ENCODE data around the gene NRDE2.

Gene NRDE2

DNA sequence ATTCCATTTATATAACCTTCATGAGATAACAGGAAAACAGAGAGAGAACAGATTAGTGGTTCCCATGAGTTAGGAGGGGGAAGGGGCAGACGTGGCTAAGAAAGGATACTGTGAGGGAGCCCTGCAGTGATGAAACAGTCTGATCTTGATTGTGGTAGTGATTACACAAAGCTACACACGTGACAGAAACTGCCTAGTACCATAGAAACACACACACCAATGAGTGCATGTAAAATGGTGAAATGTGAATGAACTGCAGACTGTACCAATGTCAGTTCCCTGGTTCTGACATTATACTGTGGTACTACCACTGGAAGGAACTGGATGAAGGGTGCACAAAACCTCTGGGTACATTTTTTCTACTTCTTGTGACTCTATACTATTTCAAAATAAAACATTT lies 36.9 kb downstream of the NRDE2 start:
- no peak for DNase-seq (ENCODE audit: extremely low read depth, low read depth)
- no peak overlapping the region for H3K4me3 ChIP-seq (replicated peaks; ENCODE audit: low read depth, low read length)
- TF ChIP-seq, protein P1, sequence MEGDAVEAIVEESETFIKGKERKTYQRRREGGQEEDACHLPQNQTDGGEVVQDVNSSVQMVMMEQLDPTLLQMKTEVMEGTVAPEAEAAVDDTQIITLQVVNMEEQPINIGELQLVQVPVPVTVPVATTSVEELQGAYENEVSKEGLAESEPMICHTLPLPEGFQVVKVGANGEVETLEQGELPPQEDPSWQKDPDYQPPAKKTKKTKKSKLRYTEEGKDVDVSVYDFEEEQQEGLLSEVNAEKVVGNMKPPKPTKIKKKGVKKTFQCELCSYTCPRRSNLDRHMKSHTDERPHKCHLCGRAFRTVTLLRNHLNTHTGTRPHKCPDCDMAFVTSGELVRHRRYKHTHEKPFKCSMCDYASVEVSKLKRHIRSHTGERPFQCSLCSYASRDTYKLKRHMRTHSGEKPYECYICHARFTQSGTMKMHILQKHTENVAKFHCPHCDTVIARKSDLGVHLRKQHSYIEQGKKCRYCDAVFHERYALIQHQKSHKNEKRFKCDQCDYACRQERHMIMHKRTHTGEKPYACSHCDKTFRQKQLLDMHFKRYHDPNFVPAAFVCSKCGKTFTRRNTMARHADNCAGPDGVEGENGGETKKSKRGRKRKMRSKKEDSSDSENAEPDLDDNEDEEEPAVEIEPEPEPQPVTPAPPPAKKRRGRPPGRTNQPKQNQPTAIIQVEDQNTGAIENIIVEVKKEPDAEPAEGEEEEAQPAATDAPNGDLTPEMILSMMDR (IDR thresholded peaks at IDR 0.05; ENCODE audit: low read depth, low read length, missing control alignments), result no peak

DNA sequence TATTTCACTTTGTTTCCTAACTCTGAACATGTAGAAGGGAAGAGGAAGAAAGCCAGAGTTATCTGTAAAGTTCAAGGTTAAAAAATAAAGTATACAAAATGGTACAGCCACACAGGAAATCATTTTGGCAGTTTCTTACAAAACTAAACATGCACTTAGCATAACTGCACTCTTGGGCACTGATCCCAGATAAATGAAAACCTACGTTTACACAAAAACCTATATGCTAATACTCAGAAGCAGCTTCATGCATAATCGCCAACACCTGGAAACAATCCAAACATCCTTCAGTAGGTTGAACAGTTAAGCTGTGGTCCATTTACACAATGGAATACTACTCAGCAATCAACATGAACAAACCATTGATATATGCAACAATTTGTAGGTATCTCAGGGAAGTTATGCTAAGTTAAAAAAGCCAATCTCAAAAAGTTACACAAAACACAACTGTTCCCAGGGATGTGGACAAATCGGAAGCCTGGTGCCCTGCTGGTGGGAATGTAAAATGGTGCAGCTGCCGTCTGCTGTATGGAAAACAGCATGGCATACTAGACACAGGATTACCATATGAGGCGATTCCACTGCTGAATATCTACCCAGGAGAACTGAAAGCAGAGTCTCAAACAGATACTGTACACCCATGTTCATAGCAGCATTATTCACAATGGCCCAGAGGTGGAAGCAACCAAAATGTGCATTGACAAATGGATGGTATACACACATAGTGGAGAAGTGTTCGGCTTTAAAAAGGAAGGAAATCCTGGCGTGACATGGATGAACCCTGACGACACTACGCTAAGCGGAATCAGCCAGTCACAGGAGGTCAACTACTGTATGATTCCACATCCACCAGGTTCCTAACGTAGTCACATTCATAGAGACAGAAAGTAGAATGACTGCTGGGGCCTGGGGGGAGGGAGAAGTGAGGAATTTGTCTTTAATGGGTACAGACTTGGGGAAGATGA lies 37.7 kb downstream of the NRDE2 start:
- DNase-seq (ENCODE audit: extremely low read depth, low read depth), result no peak
- no peak overlapping the region for H3K4me3 ChIP-seq (replicated peaks; ENCODE audit: low read depth, low read length)
- TF ChIP-seq, protein P1 (IDR thresholded peaks at IDR 0.05; ENCODE audit: low read depth, low read length, missing control alignments), result no peak

DNA sequence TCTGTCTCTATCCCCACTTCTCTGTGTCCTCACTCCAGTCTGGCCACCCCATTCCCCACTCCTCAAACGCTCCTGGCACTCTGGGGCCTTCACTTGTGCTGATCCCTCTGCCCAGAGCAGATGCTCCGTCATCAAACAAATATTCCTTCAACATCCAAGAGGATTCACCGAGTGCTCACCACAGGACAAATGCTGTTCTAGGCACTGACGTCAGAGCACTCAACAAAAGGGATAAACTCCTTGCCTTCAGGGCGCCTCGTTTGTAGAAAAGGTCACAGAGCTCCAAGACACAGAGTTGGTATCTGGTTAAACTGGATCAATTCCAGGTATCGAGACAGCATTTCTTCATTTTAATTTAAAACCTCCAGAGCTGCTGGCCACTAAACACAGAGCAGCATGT lies 40.0 kb downstream of the NRDE2 start:
- no peak for DNase-seq (ENCODE audit: extremely low read depth, low read depth)
- H3K4me3 ChIP-seq (replicated peaks; ENCODE audit: low read depth, low read length), result no peak overlapping the region
- TF ChIP-seq, protein P1 (IDR thresholded peaks at IDR 0.05; ENCODE audit: low read depth, low read length, missing control alignments), result no peak

DNA sequence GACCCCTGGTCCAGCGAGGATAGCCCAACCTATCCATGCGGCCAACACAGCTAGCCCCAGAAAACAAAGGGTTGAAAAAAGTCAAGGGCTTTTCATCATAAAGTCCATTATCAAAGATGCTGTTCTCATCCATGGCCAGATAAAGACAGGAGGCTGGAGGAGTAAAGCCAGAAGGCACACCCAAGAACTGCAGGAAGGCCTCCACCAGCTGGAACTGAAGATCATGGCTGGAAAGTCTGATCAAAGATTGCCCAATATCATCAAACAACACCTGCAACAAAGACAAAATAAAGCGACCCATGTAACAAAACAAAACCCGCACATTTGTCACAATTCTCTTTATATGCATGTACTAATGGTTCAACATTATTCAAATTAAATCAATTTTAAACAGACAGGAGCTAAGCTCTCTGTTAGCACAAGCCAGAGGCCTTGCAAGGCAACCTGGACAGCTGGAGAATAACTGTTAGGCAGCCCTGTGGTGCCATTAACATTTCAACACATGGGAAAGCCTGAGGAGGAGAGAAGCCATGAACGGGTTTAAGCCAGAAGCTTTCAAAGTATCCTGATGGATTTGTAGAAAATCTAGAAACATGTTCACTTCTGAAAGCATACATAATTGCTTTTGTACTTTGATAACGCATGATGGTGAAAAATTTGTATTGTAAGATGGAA lies 41.3 kb downstream of the NRDE2 start:
- DNase-seq (ENCODE audit: extremely low read depth, low read depth), result no peak
- no peak overlapping the region for H3K4me3 ChIP-seq (replicated peaks; ENCODE audit: low read depth, low read length)

DNA sequence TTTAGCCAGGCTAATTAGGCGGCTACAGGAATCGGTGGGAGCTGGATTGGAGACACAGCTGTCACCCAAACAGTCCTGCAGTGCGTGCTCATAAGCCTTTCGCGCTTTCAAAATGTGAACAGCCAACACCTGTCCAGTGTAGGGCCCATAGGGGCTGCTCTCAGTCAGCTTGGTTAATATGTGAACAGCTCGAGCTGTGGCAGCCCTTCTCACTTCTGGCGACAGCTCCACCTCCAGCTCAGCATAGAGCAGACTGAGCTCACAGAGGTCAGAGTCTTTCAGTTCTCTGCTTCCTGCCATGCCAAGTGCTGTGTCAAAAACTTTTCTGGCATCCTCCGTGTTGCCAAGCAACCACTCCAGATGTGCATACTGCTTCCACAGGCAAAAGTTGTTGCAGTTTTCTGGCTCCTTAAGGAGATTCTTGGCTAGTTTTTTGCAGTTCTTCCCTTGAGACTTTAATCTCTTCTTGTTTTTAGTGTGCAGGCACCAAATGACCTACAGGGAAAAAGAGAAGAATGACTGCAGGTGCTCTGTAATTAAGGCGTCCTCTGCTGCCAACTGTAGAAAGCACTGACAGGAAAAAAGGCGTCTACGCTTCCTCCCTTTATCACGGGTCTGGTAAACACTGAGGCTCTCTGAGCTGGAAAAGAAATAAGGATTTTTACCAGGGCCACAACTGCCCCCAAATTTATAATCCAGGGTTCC lies 42.9 kb downstream of the NRDE2 start:
- TF ChIP-seq, protein P1 (IDR thresholded peaks at IDR 0.05; ENCODE audit: low read depth, low read length, missing control alignments), result no peak
- H3K4me3 ChIP-seq (replicated peaks; ENCODE audit: low read depth, low read length), result no peak overlapping the region
- DNase-seq (ENCODE audit: extremely low read depth, low read depth), result peak; percentile 7

More for the DNA sequence above, 41.3 kb downstream of the NRDE2 start:
- TF ChIP-seq, protein P1 (IDR thresholded peaks at IDR 0.05; ENCODE audit: low read depth, low read length, missing control alignments), result no peak

DNA sequence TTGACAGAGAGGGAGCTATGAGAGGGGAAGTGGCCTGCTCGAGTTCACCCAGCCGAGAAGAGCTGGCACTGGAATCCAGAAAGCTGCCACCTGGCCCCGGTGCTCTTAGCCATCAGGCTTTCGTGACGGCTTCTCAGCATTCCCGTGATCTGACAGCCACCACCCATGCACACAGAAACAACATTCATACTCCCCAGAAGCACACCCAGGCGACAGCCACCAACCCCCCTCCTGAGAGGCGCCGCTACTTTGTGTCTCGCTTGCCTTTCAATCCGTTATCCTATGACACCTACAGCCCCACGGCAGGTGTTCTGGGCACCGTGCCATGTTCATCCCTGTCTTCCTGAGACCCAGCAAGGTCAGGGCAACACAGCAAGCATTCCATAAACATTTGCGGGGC lies 44.0 kb downstream of the NRDE2 start:
- no peak for DNase-seq (ENCODE audit: extremely low read depth, low read depth)
- H3K4me3 ChIP-seq (replicated peaks; ENCODE audit: low read depth, low read length), result no peak overlapping the region
- TF ChIP-seq, protein P1 (IDR thresholded peaks at IDR 0.05; ENCODE audit: low read depth, low read length, missing control alignments), result no peak

All from HFF-Myc (cell line).